Muscle of leg (tissue), 11 donors: Measurements from ENCODE around the gene ABCG4. TPM values are rescaled to one million over a fixed set of nuclear protein-coding genes. Genes with fewer than 3 reads are reported as not detected.
"Not testable (repeated sequence)": the region's sequence is repeated elsewhere in the genome, so short reads cannot be mapped to it uniquely, and the experiment has no call there.

Source experiments
- DNase-seq: peaks from one replicate; pipeline ENCODE4 v3.0.0; 2013
- H3K27ac ChIP-seq: one replicate; pipeline ENCODE4 v1.5.1; 2013; ENCODE audit warnings: mild to moderate bottlenecking, low read length, control low read depth
- H3K27me3 ChIP-seq: one replicate; pipeline ENCODE4 v1.6.1; 2013; ENCODE audit warnings: low read length; ENCODE audit not compliant: control insufficient read depth, insufficient read depth
- H3K36me3 ChIP-seq: one replicate; pipeline ENCODE4 v1.6.1; 2013; ENCODE audit warnings: low read length; ENCODE audit not compliant: control insufficient read depth, insufficient read depth
- H3K4me1 ChIP-seq: one replicate; pipeline ENCODE4 v1.6.1; 2013; ENCODE audit warnings: low read length; ENCODE audit not compliant: control insufficient read depth, insufficient read depth
- H3K4me3 ChIP-seq: one replicate; pipeline ENCODE4 v1.5.1; 2013; ENCODE audit warnings: low read length, control low read depth
- H3K9me3 ChIP-seq: replicated peaks from 2 replicates; pipeline ENCODE4 v1.6.1; 2013; ENCODE audit warnings: low read depth, low read length; ENCODE audit not compliant: control insufficient read depth
- WGBS: methylation state at CpG from one replicate; pipeline ENCODE4 v1.1.5; 2013; ENCODE audit warnings: missing lambda C conversion rate; ENCODE audit not compliant: insufficient coverage; 5-methylcytosine and 5-hydroxymethylcytosine counted together
- polyA plus RNA-seq, 8 donors: library from polyadenylated mRNA; unstranded; fragments of 120-200 nt; gene quantifications; one replicate each; pipeline versions ENCODE4 v1.2.1 to v1.2.3, GENCODE V29; 2013; ENCODE audit warnings: inconsistent platforms in 1 of 8, low replicate concordance in 1 of 8; ENCODE audit not compliant: insufficient read length in 8 of 8, insufficient read depth in 1 of 8
- total RNA-seq: library from RNA; stranded (reverse); fragments of 120-200 nt; gene quantifications from one replicate; pipeline ENCODE4 v1.2.4, GENCODE V29; 2013

ABCG4 gene
- total and polyA plus RNA-seq, 9 donors: 0.13 to 0.60 (median 0.26) TPM

DNA sequence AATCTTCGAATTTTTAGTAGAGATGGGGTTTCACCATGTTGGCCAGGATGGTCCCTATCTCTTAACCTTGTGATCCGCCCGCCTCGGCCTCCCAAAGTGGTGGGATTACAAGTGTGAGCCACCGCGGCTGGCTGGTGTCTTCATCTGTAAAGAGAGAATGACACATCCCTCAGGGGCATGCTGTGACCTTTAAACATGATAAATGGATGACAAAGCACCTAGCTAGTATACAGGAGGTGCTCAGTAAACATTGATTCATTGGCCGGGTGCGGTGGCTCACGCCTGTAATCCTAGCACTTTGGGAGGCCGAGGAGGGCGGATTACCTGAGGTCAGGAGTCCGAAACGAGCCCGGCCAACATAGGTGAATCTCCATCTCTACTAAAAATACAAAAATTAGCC is 42.4 kb downstream of the ABCG4 start:
- not testable (repeated sequence) for H3K27ac ChIP-seq, DNase-seq, H3K4me3 ChIP-seq, H3K9me3 ChIP-seq, H3K36me3 ChIP-seq, H3K4me1 ChIP-seq, H3K27me3 ChIP-seq
- 93% methylated on average over 8 of the region's 14 CpGs for WGBS

GRCh38 chr11:119192111-119192510 is 43.3 kb downstream of the ABCG4 start:
- WGBS: 89% methylated on average over 2 of the region's 3 CpGs
- no peak for DNase-seq
- Histone ChIP-seq H3K9me3 (no peaks in the 10 kb centered on the region), H3K4me1 (peaks cover 2% of the 10 kb centered on the region), H3K4me3 (no peak overlapping the region), H3K27ac (no peak overlapping the region), H3K36me3 (no peaks in the 10 kb centered on the region), H3K27me3 (no peaks in the 10 kb centered on the region)

- DNase-seq: no peak
- no peaks in the 10 kb centered on the region for H3K36me3 ChIP-seq
- H3K27ac ChIP-seq: no peak overlapping the region
- H3K4me3 ChIP-seq: no peak overlapping the region
- WGBS: 80% methylated on average over 3 of the region's 5 CpGs
- no peaks in the 10 kb centered on the region for H3K9me3 ChIP-seq
- peaks cover 2% of the 10 kb centered on the region for H3K4me1 ChIP-seq
- H3K27me3 ChIP-seq: no peaks in the 10 kb centered on the region
Observed at GRCh38 chr11:119193001-119193400, 44.1 kb downstream of the ABCG4 start.

- H3K27ac ChIP-seq: no peak overlapping the region
- H3K9me3 ChIP-seq: no peaks in the 10 kb centered on the region
- peaks cover 2% of the 10 kb centered on the region for H3K4me1 ChIP-seq
- no peak for DNase-seq
- H3K36me3 ChIP-seq: no peaks in the 10 kb centered on the region
- no peaks in the 10 kb centered on the region for H3K27me3 ChIP-seq
- H3K4me3 ChIP-seq: no peak overlapping the region
- 82% methylated on average over 6 of the region's 10 CpGs for WGBS
Observed at GRCh38 chr11:119193626-119194025, 44.8 kb downstream of the ABCG4 start.

DNA sequence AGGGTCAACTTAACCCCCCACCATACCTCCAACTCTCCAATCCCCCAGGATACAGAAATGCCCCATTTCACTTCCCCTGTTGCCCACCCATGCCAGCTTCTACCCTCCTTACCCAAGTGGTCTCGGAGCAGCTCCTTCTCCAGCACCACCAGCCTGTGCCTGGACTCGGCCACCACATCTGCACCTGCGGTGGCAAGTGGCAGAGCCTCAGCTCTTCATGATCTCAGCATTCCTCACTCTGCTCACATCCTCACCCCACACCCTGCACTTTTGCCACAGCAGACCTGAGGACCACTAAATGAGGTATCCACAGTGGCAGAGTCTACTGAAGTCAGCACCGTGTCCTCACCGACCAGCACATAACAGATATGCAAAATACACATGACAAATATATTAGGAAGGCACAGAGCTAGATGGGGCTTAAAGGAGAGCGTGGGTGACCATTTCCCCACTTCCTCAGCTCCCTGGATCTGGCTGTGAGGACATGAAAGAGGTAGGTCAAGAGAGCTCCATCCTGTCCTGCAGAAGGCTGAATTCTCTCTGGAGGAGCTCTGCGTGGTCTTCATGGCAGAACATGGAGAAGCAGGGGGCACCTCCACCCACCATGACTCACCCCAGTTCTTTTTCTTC is 46.1 kb downstream of the ABCG4 start:
- Histone ChIP-seq H3K4me1 (peaks cover 2% of the 10 kb centered on the region), H3K27me3 (no peaks in the 10 kb centered on the region), H3K9me3 (no peaks in the 10 kb centered on the region), H3K27ac (no peak overlapping the region), H3K36me3 (no peaks in the 10 kb centered on the region), H3K4me3 (no peak overlapping the region)
- WGBS: 74% methylated on average over 4 of the region's 7 CpGs
- no peak for DNase-seq

DNA sequence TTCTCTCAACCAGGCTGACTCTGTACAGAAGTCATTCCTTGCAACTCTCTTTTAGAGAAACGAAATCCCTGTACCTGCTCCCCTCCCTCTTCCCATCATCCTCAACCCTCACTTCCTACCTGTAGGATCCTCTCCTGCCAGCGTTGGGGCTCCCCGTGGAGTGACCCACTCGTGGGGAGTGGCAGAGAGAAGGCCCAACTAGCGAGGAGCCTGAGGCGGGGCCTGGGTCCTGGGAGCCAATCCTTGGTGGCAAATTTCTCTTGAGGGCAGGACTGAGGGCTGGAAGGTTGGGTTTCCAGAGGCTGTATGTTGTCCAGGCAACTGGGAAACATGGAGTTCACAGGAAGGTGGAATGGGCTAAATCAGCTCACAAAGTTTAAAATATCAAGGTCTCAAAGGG is 46.8 kb downstream of the ABCG4 start:
- H3K9me3 ChIP-seq: no peaks in the 10 kb centered on the region
- 18% methylated on average over 4 of the region's 6 CpGs for WGBS
- no peaks in the 10 kb centered on the region for H3K36me3 ChIP-seq
- H3K4me1 ChIP-seq: peaks cover 2% of the 10 kb centered on the region
- H3K27me3 ChIP-seq: no peaks in the 10 kb centered on the region
- H3K27ac ChIP-seq: no peak overlapping the region
- DNase-seq: peak; percentile 23
- no peak overlapping the region for H3K4me3 ChIP-seq

GRCh38 chr11:119196833-119197483 is 48.1 kb downstream of the ABCG4 start:
- peak; percentile 87 for DNase-seq
- Histone ChIP-seq H3K27ac (no peak overlapping the region), H3K4me1 (peaks cover 2% of the 10 kb centered on the region), H3K27me3 (no peaks in the 10 kb centered on the region), H3K4me3 (no peak overlapping the region), H3K36me3 (no peaks in the 10 kb centered on the region), H3K9me3 (no peaks in the 10 kb centered on the region)
- WGBS: 64% methylated on average over 2 of the region's 5 CpGs

DNA sequence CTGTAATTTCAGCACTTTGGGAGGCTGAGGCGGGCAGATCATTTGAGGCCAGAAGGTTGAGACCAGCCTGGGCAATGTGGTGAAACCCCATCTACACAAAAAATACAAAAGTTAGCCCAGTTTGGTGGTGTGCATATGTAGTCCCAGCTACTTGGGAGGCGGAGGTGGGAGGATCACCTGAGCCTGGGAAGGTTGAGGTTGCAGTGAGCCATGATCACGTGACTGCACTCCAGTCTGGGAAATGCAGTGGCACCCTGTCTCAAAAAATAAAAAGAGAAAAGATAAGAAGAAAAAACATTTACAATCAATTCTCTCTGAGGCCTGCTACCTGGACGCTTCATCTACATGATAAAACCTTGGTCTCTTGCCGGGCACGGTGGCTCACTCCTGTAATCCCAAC is 50.1 kb downstream of the ABCG4 start:
- Histone ChIP-seq H3K4me1 (peaks cover 2% of the 10 kb centered on the region), H3K27ac (no peak overlapping the region), H3K9me3 (no peaks in the 10 kb centered on the region), H3K27me3 (no peaks in the 10 kb centered on the region), H3K4me3 (no peak overlapping the region), H3K36me3 (no peaks in the 10 kb centered on the region)
- DNase-seq: no peak
- WGBS: 63% methylated on average over 2 of the region's 6 CpGs

GRCh38 chr11:119201236-119201635 is 52.4 kb downstream of the ABCG4 start:
- not testable (repeated sequence) for H3K4me3 ChIP-seq, H3K36me3 ChIP-seq, H3K9me3 ChIP-seq, H3K27ac ChIP-seq, DNase-seq, H3K27me3 ChIP-seq
- no CpG with 5 or more reads among the region's 5 CpGs for WGBS
- H3K4me1 ChIP-seq: peaks cover 10% of the 10 kb centered on the region

GRCh38 chr11:119202554-119202953 is 53.7 kb downstream of the ABCG4 start:
- H3K9me3 ChIP-seq: no peaks in the 10 kb centered on the region
- DNase-seq: no peak
- WGBS: 100% methylated on average over 3 of the region's 7 CpGs
- H3K4me3 ChIP-seq: no peak overlapping the region
- H3K27me3 ChIP-seq: no peaks in the 10 kb centered on the region
- H3K4me1 ChIP-seq: peaks cover 13% of the 10 kb centered on the region
- H3K27ac ChIP-seq: no peak overlapping the region
- no peaks in the 10 kb centered on the region for H3K36me3 ChIP-seq
